ENCODE measurements around the gene OTOP2. TPM values are rescaled to one million over a fixed set of nuclear protein-coding genes. Genes with fewer than 3 reads are reported as not detected.

Gene OTOP2, protein sequence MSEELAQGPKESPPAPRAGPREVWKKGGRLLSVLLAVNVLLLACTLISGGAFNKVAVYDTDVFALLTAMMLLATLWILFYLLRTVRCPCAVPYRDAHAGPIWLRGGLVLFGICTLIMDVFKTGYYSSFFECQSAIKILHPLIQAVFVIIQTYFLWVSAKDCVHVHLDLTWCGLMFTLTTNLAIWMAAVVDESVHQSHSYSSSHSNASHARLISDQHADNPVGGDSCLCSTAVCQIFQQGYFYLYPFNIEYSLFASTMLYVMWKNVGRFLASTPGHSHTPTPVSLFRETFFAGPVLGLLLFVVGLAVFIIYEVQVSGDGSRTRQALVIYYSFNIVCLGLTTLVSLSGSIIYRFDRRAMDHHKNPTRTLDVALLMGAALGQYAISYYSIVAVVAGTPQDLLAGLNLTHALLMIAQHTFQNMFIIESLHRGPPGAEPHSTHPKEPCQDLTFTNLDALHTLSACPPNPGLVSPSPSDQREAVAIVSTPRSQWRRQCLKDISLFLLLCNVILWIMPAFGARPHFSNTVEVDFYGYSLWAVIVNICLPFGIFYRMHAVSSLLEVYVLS
- not detected for polyA plus RNA-seq (2013, experiment 1 of 2)
- polyA plus RNA-seq (2013, experiment 2 of 2) = not detected

DNA sequence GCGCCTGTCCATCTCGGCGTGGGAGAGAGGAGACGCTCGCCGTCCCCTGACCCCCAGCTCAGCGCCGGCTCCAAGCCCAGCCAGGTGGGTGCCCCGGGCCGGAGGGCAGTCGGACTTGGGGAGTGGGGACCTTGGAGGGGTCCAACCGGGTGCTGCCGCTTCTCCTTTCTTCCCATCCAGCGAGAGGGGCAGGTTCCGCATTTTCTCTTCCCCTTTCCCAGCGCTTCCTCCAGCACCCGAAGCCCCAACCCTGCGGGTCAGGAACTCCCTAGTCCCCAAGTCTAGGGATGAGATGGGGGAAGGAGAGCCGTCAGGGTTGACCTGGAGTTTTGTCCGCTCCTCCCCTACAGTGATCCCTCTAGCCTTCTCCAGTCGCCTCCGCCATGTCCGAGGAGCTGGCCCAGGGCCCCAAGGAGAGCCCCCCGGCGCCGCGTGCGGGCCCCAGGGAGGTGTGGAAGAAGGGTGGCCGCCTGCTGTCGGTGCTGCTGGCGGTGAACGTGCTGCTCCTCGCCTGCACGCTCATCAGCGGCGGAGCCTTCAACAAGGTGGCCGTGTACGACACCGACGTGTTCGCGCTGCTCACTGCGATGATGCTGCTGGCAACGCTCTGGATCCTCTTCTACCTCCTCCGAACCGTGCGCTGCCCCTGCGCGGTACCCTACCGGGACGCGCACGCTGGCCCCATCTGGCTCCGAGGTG is at the start of gene OTOP2:
Gene OTOP2 (plus strand): TSS at position 24 of the 699 bp plus-strand sequence. CDS start 360 bp downstream, at position 384.
- Histone ChIP-seq H3K9me3 (ENCODE audit: insufficient read depth, low read depth, low read length) (no peaks in the 10 kb centered on the region), H3K27ac (ENCODE audit: low read depth, low read length) (no peak within 1 kb of the TSS), H3K9ac (ENCODE audit: low read depth, low read length) (no peak within 1 kb of the TSS; the same call in 1 of the 2 replicates), H3K4me3 (ENCODE audit: low read length) (peak within 1 kb of the TSS; percentile 47), H3K27me3 (ENCODE audit: insufficient read depth, low read length) (peaks cover 85% of the 10 kb centered on the region), H3K36me3 (ENCODE audit: insufficient read depth, low read length) (no peaks in the 10 kb centered on the region), H3K4me1 (ENCODE audit: insufficient read depth, low read length) (0 out of 2 replicates have a peak, but pooled peaks cover 2% of the 10 kb centered on the region)
- 6% methylated on average over 52 of the region's 54 CpGs for WGBS

DNA sequence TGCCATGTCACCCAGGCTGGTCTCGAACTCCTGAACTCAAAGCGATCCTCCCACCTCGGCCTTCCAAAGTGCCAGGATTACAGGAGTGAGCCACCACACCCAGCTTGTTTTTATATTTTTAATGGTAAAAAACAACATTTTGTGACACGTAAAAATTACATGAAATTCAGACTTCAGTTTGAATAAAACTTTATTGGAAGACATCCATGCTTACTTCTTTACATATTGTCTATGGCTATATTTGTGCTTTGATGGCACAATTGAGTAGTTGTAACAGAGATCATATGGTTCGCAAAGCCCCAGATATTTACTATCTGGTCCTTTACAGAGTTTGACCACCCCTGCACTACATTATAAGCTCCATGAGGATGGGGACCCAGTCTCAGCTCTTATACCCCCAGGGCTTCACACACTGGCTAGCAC is 49.4 kb upstream of the OTOP2 start:
- 0 out of 2 replicates have a peak, but pooled peaks cover 7% of the 10 kb centered on the region for H3K4me1 ChIP-seq (ENCODE audit: insufficient read depth, low read length)
- H3K27me3 ChIP-seq (ENCODE audit: insufficient read depth, low read length) = no peaks in the 10 kb centered on the region; the same call in 1 of the 2 replicates
- 94% methylated on average over 4 of the region's 5 CpGs for WGBS
- H3K36me3 ChIP-seq (ENCODE audit: insufficient read depth, low read length) = no peaks in the 10 kb centered on the region
- no peak overlapping the region for H3K9ac ChIP-seq (ENCODE audit: low read depth, low read length)
- no peaks in the 10 kb centered on the region for H3K9me3 ChIP-seq (ENCODE audit: insufficient read depth, low read depth, low read length)
- H3K27ac ChIP-seq (ENCODE audit: low read depth, low read length) = no peak overlapping the region
- H3K4me3 ChIP-seq (ENCODE audit: low read length) = no peak overlapping the region

DNA sequence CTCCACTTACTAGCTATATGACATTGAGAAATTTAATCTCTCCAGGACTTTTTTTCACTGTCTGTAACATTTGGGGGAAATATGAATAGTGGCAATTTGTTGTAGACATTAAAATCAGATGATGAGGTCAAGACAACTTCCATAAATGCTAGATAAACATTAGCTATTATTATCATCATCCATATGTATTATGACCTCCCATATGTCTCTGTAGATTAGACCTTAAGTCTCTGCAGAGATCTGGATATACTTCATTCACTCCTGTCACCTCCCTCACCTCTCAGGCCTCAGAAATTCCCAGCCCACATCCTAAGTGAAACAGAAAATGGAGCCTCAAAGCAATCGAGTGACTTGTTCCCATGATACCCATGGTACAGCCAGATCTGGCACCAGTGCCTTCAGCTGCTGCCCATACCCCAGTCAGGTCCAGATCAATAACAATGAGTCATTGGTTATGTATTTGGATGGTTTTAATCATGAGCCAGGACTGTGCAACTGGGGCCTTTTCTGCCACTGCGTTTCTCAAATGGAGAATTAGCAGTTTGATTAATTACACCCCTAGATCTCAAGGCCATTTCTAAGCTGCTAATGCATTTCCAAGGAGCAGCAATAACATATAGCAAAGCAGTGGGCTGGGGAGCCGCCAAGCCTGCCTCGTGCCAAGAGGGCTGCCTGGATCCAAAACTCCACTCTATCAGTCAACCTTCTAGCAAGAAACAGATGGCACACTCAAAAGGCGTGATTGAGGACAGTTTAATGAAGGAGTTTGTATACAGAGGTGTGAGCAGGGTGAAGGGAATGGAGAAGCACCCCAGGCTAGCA is 48.7 kb upstream of the OTOP2 start:
- 0 out of 2 replicates have a peak, but pooled peaks cover 7% of the 10 kb centered on the region for H3K4me1 ChIP-seq (ENCODE audit: insufficient read depth, low read length)
- H3K27ac ChIP-seq (ENCODE audit: low read depth, low read length) = no peak overlapping the region
- no peaks in the 10 kb centered on the region; the same call in 1 of the 2 replicates for H3K27me3 ChIP-seq (ENCODE audit: insufficient read depth, low read length)
- no peaks in the 10 kb centered on the region for H3K36me3 ChIP-seq (ENCODE audit: insufficient read depth, low read length)
- H3K9me3 ChIP-seq (ENCODE audit: insufficient read depth, low read depth, low read length) = no peaks in the 10 kb centered on the region
- WGBS = 84% methylated on average over 5 of the region's 5 CpGs
- H3K9ac ChIP-seq (ENCODE audit: low read depth, low read length) = no peak overlapping the region
- H3K4me3 ChIP-seq (ENCODE audit: low read length) = no peak overlapping the region

DNA sequence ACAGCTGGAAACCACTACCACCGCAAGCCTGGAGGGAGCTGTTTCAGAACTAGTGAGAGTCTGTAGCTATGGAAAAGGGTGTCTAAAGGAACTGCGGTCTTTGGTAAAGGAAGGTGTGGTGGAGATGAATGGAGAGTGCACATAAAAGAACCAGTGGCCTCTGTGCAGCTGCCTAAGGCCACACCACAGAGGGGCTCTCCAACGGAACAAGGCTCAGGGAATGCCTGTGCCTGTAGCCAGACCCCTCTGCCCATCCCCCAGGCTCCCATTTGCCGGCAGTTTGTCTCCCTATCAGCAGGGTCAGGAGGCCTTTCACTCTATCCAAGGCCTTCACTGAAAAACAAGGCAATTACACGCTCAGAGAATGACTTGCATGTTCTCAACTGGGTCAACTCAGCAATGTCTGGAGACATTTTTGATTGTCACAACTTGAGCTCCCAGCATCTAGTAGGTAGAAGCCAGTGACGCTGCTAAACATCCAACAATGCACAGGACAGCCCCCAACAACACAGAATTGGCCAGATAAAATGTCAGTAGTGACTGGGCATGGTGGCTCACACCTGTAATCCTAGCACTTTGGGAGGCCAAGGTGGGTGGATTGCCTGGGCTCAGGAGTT is 48.0 kb upstream of the OTOP2 start:
- 75% methylated on average over 6 of the region's 6 CpGs for WGBS

DNA sequence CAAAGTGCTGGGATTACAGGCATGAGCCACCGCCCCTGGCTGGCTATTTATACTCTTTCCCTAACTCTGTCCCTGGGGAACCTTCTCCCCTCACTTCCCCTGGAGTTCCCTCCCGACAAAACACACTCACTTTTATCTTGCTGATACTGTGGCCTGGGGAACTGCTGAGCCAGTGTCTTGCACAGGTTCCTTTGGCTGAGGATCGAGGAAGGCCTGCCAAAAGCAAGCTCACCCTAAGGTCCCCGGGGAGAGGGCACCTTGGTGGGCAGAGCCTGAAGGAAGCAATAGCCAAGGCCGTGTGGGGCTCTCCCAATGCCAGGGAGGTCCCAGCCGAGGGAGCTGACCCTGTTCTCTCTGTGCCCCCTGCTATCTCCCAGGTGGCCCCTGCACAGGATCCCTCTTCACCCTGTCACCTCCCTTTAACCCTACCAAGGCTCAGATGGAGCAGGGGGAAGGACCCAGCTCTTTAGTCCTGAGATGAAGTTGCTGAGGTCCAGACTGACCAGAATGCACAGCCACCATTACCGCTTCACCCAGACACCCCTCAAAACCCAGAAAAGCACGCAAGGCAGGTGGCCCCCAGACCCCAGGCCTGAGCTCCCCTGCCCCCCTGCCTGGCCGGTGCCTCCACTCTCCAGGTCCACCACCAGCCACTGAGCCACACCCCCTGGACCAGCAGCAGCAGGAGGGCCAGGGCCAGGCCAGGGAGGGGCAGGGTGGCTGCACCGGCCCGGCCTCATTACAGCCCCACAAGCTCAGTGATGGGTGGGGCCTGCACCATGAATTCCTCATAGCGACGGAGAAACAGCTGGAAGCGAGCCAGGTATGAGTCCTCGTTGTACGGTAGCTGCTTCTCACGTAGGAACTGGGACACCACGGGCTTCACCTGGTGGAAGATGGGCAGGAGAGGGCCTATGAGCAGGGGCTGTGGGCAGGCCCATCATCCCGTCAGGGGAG is 46.2 kb upstream of the OTOP2 start:
- no peak overlapping the region for H3K27ac ChIP-seq (ENCODE audit: low read depth, low read length)

More for the DNA sequence above, 48.0 kb upstream of the OTOP2 start:
- 0 out of 2 replicates have a peak, but pooled peaks cover 7% of the 10 kb centered on the region for H3K4me1 ChIP-seq (ENCODE audit: insufficient read depth, low read length)
- no peaks in the 10 kb centered on the region for H3K36me3 ChIP-seq (ENCODE audit: insufficient read depth, low read length)
- H3K9me3 ChIP-seq (ENCODE audit: insufficient read depth, low read depth, low read length) = no peaks in the 10 kb centered on the region
- H3K9ac ChIP-seq (ENCODE audit: low read depth, low read length) = no peak overlapping the region
- H3K4me3 ChIP-seq (ENCODE audit: low read length) = no peak overlapping the region
- H3K27me3 ChIP-seq (ENCODE audit: insufficient read depth, low read length) = no peaks in the 10 kb centered on the region; the same call in 1 of the 2 replicates
- no peak overlapping the region for H3K27ac ChIP-seq (ENCODE audit: low read depth, low read length)

DNA sequence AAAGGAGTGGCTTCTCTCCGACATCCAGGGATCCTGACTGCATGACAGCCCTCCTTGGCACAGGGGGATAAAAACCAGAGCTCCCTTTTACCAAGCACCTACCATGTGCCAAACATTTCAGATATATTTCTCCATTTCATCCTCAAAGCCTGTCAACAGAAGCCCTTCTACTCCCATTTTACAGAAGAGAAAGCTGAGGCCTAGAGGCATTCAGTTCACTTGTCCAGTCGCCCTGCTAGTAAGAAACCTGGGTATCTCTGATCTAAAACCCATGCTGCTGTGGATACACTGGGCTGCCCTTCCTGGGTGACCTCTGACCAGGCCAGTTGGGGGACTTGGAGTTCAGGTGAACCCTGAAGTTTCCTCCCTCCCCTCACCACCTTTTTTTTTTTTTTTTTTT is 45.4 kb upstream of the OTOP2 start:
- Histone ChIP-seq H3K9me3 (ENCODE audit: insufficient read depth, low read depth, low read length) (no peaks in the 10 kb centered on the region), H3K9ac (ENCODE audit: low read depth, low read length) (no peak overlapping the region), H3K36me3 (ENCODE audit: insufficient read depth, low read length) (no peaks in the 10 kb centered on the region), H3K4me3 (ENCODE audit: low read length) (no peak overlapping the region), H3K4me1 (ENCODE audit: insufficient read depth, low read length) (peaks cover 12% of the 10 kb centered on the region; the same call in 1 of the 2 replicates), H3K27me3 (ENCODE audit: insufficient read depth, low read length) (no peaks in the 10 kb centered on the region; the same call in 1 of the 2 replicates), H3K27ac (ENCODE audit: low read depth, low read length) (no peak overlapping the region)
- 91% methylated on average over 2 of the region's 2 CpGs for WGBS

More for the DNA sequence above, 46.2 kb upstream of the OTOP2 start:
- Histone ChIP-seq H3K36me3 (ENCODE audit: insufficient read depth, low read length) (no peaks in the 10 kb centered on the region), H3K27me3 (ENCODE audit: insufficient read depth, low read length) (no peaks in the 10 kb centered on the region; the same call in 1 of the 2 replicates), H3K4me3 (ENCODE audit: low read length) (no peak overlapping the region), H3K4me1 (ENCODE audit: insufficient read depth, low read length) (peaks cover 7% of the 10 kb centered on the region; the same call in 1 of the 2 replicates), H3K9me3 (ENCODE audit: insufficient read depth, low read depth, low read length) (no peaks in the 10 kb centered on the region), H3K9ac (ENCODE audit: low read depth, low read length) (no peak overlapping the region)
- 86% methylated on average over 19 of the region's 19 CpGs for WGBS

DNA sequence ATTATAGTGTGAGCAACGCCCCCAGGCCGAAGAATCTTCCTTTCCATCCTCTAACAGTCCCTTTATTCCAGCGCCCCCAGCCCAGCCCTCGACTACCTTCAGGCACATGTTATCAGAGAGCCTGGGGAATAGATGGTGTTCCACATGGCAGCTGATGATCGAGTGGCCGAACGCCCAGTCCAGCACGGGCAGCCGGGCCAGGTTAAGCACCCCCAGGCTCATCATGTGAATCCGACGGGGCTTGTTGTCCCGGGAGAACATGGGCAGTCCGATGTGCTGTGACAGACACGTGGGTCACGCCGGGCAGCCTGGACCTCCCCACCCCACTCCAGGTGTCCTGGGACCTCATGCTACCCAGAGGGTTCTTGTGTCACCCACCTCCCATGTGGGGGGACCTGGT is 44.8 kb upstream of the OTOP2 start:
- no peak overlapping the region for H3K4me3 ChIP-seq (ENCODE audit: low read length)
- no peaks in the 10 kb centered on the region for H3K9me3 ChIP-seq (ENCODE audit: insufficient read depth, low read depth, low read length)
- H3K9ac ChIP-seq (ENCODE audit: low read depth, low read length) = no peak overlapping the region
- no peaks in the 10 kb centered on the region; the same call in 1 of the 2 replicates for H3K27me3 ChIP-seq (ENCODE audit: insufficient read depth, low read length)
- H3K27ac ChIP-seq (ENCODE audit: low read depth, low read length) = no peak overlapping the region
- no peaks in the 10 kb centered on the region for H3K36me3 ChIP-seq (ENCODE audit: insufficient read depth, low read length)
- H3K4me1 ChIP-seq (ENCODE audit: insufficient read depth, low read length) = peaks cover 7% of the 10 kb centered on the region; the same call in 1 of the 2 replicates
- 94% methylated on average over 16 of the region's 16 CpGs for WGBS

DNA sequence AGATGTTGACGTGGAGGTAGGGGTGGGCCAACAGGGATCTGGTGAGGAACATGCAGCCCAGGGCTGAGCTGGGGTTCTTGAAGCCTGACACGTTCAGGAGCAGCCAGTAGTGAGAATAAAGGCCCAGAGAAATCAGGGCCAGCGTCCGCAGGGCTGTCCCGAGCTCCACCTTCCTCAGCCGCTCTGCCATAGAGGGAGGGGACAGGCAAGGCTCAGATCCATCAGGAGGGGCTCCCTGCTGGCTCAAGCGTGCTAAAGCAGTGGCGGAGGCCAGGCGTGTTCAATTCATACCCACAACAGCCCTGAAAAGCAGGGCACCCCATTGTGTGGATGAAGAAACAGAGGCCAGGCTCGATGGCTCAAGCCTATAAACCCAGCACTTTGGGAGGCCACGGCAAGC is 43.0 kb upstream of the OTOP2 start:
- Histone ChIP-seq H3K27ac (ENCODE audit: low read depth, low read length) (no peak overlapping the region), H3K9ac (ENCODE audit: low read depth, low read length) (no peak overlapping the region), H3K4me3 (ENCODE audit: low read length) (no peak overlapping the region), H3K4me1 (ENCODE audit: insufficient read depth, low read length) (peaks cover 7% of the 10 kb centered on the region; the same call in 1 of the 2 replicates), H3K36me3 (ENCODE audit: insufficient read depth, low read length) (no peaks in the 10 kb centered on the region), H3K9me3 (ENCODE audit: insufficient read depth, low read depth, low read length) (no peaks in the 10 kb centered on the region), H3K27me3 (ENCODE audit: insufficient read depth, low read length) (no peaks in the 10 kb centered on the region; the same call in 1 of the 2 replicates)
- 70% methylated on average over 11 of the region's 11 CpGs for WGBS

DNA sequence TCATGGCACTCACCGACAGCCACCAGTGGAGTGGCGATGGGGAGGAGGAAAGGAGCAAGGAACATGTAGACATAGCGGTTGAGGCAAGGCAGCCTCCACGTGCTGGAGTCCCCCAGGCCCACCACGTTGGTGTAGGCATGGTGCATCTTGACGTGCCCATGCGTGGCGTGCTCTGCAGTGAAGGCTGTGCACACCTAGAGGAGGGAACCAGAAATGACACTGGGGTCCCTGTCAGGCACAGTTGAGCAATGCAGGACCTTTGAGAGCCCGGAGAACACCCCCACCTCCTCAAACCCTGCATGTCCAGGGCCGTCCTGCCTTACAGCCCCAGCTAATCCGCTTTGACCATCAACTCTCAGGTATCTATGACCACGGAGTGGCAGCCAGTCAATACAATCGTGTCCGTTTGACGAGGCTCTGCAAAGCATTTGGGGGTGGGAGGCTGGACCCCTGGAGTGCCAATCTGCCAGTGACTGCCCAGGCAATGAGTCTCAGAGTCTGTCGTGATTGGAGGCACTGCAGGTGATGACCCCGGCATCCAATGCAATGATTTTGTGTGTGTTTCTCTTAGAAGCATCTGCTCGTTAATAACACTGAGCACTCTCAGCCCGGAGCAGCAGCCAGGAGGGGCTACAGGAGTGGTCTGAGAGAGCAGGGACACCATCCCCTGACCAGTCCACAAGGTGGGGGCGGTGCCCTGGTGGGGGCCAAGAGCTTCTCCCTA is 41.4 kb upstream of the OTOP2 start:
- no peak overlapping the region for H3K27ac ChIP-seq (ENCODE audit: low read depth, low read length)
- peaks cover 7% of the 10 kb centered on the region; the same call in 1 of the 2 replicates for H3K4me1 ChIP-seq (ENCODE audit: insufficient read depth, low read length)
- H3K9ac ChIP-seq (ENCODE audit: low read depth, low read length) = no peak overlapping the region
- H3K27me3 ChIP-seq (ENCODE audit: insufficient read depth, low read length) = no peaks in the 10 kb centered on the region; the same call in 1 of the 2 replicates
- H3K9me3 ChIP-seq (ENCODE audit: insufficient read depth, low read depth, low read length) = no peaks in the 10 kb centered on the region
- H3K36me3 ChIP-seq (ENCODE audit: insufficient read depth, low read length) = no peaks in the 10 kb centered on the region
- WGBS = 79% methylated on average over 20 of the region's 20 CpGs
- no peak overlapping the region for H3K4me3 ChIP-seq (ENCODE audit: low read length)

Data from HUES64 (cell line).